Ramos (cell line): ENCODE results near the gene CD38.
"Not testable (repeated sequence)": the region's sequence is repeated elsewhere in the genome, so short reads cannot be mapped to it uniquely, and the experiment has no call there.

ENCODE experiments used
- in situ Hi-C: fragments of 300-500 bp; cut with MboI; formaldehyde crosslinking; loops from one replicate; pipeline ENCODE4 v1.14.3; 2022; ENCODE audit warnings: low sequenced_read_pairs; ENCODE audit not compliant: unreplicated experiment

The CD38 gene

GRCh38 chr4:15851969-15852368 is 73.8 kb downstream of the CD38 start:
- in situ Hi-C loops: no loop called here

- in situ Hi-C loops: no loop called here
Observed at GRCh38 chr4:15852524-15852923, 74.4 kb downstream of the CD38 start.

DNA sequence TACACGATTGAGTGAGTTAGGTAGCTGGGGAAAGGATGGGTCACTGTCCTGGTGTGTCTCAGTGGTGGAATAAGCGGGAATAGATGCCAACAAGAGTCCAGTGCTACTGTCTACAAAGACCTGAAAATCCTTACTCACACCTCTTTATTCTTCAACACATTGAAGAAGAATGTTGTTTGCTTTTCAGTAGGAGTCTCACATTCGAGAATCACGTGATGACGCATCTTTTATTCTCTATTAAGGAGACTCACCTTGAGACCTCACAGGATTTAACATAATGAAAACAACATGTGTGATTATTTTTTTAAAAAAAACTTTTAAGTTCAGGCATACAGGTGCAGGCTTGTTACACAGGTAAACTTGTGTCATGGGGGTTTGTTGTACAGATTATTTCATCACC is 75.2 kb downstream of the CD38 start:
- in situ Hi-C loops: no loop called here

GRCh38 chr4:15855804-15856475 is 77.8 kb downstream of the CD38 start:
- in situ Hi-C loops: no loop called here

DNA sequence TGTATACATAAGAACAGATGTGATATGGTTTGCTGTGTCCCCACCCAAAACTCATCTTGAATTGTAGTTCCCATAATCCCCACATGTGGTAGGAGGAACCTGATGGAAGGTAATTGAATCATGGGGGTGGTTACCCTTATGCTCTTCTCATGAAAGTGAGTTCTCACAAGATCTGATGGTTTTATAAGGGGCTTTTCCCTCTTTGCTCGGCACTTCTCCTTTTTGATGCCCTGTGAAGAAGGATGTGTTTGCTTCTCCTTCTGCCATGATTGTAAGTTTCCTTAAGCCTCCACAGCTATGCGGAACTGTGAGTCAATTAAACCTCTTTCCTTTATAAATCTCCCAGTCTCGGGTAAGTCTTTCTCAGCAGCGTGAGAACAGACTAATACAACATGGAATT is 83.1 kb downstream of the CD38 start:
- in situ Hi-C loops: not testable (repeated sequence)

DNA sequence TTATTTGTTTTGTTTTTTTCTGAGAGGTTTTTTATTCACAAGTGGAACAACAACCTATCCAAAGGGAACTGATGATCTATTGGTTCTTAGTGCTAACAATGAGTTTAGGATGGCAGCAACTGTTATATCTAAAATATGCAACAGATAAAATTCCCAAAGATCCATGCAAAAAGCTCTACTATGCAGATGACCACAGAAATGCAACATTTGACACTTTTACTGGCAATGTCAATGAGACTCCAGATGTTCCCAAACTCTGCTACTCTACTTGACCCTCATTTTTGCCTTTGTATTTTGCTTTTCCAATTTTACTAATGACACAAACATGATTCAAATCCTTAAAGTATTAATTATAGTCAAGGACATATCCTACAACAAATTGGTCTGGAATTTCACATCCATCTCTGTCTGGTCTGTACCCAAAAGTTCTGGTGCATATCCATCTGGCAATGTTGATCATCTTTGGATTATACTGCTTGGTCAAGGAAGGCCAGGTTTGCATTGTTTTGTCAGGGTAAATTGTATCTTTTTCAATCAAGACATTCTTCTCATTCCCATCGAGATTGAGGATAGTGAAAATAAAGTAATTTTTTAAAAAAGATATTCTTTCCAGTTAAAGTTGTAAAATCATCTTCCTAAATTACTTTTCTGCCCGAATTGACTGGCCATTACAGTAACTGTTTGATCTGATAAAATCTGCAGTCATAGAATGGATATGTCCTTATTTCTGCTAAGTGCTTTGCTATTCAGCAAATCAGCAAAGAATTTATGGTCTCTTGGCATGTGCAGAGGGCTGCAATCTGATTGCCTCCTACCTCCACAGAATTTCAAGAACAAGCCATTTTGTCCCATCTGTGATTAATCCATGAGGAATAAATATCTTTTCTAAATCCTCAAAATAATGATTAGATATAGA is 86.8 kb downstream of the CD38 start:
- in situ Hi-C loops: no loop called here

GRCh38 chr4:15868111-15868510 is 90.0 kb downstream of the CD38 start:
- in situ Hi-C loops: no loop called here

DNA sequence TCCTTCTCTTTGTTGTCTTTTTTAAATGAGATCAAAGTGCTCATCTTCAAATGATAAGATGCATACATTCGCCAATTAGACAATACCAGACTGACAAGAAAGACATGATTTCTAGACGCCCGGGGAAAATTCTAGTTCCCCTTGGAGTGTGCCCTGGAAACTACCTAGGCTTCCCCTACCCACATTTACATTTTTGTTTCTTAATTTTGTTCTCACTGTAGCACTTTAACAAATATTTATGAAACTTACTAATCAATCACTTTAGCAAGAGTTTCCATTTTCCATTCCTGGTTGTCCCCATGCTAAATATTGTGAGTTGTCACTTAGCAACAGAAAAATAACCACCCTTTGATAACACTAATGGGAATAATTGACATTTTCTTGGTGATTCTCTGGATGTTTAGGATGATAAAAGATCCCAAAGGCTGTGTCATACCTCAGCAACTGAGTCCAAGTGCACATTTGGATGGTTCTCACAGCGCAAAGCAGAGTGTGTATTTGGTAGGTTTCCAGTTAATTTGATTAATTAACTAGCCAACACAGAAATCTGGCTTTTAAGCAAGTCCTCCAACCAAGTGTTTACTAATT is 90.8 kb downstream of the CD38 start:
- in situ Hi-C loops: no loop called here

GRCh38 chr4:15870079-15870478 is 92.0 kb downstream of the CD38 start:
- in situ Hi-C loops: no loop called here

- in situ Hi-C loops: no loop called here
Observed at GRCh38 chr4:15870921-15871664, 93.0 kb downstream of the CD38 start.

DNA sequence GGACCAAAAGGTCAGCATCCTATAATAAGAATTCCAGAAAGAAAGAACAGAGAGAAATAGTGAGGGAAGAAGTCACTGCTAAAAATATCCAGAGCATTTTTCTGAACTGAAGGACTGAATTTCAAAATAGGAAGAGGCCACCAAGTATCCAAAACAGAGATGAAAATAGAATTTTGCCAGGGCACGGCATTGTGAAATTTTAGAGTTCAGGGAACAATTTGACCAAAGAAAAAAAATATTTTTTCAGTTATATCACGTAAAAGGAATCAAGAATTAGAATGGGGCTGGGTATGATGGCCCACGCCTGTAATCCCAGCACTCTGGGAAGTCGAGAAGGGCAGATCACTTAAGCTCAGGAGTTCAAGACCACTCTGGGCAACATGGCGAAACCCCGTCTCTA is 95.0 kb downstream of the CD38 start:
- in situ Hi-C loops: no loop called here

DNA sequence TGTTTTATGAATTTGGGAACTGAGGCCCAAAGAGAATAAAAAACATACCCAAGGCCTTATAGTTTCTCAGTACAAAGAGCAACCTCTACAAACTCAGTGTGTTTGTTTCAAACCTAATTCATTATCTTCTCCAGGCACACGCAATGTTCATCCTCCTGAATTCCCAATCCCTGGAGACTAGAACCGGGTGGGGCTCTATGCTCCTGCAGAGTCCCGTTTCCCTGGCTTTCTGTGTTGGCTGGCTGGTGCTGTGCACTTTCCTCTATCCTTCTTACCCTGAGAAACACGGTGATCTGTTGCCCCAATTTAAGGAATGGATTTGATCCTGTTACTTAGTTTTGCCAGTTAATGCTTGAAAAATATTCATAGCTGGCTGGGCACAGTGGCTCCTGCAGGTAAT is 96.5 kb downstream of the CD38 start:
- in situ Hi-C loops: no loop called here

DNA sequence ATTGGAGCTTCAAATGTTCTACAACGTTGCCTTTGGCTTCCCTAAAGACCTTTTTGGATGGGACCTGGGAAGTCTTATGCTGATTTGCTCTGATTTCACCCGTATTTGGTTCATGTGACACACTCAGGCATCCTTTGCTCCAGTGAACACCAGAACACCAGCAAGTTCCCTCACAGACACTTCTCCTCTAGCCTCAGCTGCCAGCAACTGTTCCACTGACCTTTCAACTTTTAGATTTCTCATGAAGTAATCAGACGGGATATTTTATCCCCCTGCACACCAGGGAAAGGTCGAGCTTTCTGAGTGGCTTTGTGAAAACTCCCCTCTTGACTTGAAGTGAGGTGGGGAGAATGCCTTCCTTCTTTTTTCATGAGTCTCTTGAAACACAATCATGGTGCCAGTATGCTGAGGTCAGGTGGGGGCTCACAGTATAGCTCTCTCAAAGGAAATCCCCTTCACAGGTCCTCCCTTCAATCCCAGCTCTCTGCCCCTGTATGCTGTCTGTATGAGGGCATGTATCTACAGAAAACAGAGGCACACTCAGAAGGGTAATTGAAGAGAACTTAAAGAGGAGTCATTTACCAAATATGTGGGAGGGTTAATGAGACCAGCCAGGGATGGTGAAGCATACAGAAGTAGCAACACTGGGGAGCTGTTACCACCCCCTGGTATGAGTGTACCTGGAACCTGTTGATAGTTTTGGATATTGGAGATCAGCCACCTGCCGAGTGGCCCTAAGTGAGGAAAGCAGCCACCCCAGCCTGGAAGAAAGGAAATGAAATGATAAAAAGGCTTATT is 97.7 kb downstream of the CD38 start:
- in situ Hi-C loops: no loop called here

GRCh38 chr4:15878011-15878410 is 99.9 kb downstream of the CD38 start:
- in situ Hi-C loops: no loop called here

DNA sequence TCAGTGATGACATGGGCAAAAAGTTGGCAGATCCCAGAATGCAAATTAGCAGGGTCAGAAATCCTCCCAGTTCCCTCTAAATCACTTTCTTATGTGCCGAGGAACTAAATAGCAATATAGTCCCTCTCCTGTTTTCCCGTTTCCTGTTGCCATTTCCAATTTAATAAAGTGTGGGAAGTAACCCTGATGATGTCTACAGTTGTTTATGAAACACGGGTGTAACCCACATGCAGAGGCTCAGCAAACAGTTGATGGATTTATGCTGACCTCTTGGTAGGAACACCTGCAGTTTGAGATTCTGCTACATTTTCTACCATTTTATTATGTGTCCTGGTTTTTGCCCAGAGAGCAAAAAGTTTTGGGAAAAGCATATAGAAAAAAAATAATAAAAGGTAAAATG is 103.7 kb downstream of the CD38 start:
- in situ Hi-C loops: no loop called here

DNA sequence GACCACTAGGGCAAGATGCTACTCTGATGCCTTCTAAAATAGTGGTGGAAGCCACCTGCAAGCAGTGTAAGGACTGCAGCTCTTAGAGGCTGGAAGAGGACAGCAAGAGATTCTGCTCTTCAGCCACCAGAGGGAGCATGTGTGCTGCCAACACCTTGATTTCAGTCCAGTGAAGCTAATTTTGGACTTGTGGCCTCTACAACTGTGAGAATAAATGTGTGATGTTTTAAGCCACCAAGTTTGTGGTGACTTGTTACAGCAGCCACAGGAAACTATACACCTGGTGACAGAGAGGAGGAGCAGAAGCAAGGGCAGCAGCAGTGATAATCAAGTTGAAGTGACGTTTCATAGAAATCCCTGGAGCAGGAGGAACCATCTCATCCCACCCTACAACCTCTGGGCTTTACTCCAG is 104.6 kb downstream of the CD38 start:
- in situ Hi-C loops: no loop called here

DNA sequence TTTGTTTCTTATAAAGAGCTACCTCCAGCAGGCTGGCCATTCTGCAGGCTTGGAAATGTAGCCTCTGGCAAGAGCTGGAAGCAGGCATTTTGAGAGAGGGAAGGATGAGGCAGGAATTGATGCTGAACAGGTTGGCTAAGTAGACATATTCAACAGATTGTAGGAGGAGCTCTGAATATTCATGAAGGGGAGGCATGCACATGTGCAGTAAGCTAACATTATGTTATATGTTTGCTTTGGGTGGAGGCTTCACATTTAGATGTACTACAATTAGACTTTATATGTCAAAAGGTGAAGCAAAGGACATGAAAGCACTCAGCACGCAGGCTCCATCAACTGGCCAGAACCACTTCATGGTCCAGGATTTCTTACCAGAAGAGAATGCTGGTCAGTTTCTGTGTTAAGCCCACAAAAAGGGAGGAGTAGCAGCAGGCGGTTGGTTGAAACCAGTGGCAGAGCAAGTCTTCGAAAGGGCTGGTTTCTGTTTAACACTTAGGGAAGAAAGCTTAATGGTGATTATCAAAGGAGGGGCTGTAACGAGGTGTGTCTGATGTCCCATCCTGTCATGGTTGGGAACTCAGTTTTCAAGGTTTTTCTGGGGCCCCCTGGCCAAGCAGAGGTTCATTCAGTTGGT is 105.6 kb downstream of the CD38 start:
- in situ Hi-C loops: no loop called here

DNA sequence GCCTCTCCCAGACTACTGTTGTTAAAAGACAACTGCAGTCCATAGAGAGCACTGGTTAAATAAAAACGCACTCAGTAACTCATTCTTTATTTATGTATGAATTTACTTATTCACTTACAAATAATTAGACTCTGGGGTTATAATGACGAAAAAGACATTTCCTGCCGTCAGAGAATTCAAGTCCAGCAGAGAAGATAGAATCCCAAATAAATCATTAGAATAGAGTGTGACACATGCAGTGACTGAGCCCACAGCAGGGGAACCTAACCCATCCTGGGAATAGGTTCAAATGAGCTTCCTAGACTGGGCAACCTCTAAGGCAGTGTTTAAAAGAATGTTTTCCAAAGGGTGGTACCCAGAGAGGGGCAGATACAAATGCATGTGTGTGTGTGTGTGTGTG is 106.5 kb downstream of the CD38 start:
- in situ Hi-C loops: no loop called here

- in situ Hi-C loops: no loop called here
Observed at GRCh38 chr4:15885422-15885821, 107.3 kb downstream of the CD38 start.
